GM21737 (cell line): ENCODE data around the gene PCSK7.
"Not testable (repeated sequence)": the region's sequence is repeated elsewhere in the genome, so short reads cannot be mapped to it uniquely, and the experiment has no call there.

Source experiments
- ATAC-seq: cut with Tn5 transposase; IDR thresholded peaks from one replicate; pipeline ENCODE4 v1.9.1; 2021; ENCODE audit warnings: mild to moderate bottlenecking, moderate library complexity; ENCODE audit not compliant: unreplicated experiment

Gene PCSK7

DNA sequence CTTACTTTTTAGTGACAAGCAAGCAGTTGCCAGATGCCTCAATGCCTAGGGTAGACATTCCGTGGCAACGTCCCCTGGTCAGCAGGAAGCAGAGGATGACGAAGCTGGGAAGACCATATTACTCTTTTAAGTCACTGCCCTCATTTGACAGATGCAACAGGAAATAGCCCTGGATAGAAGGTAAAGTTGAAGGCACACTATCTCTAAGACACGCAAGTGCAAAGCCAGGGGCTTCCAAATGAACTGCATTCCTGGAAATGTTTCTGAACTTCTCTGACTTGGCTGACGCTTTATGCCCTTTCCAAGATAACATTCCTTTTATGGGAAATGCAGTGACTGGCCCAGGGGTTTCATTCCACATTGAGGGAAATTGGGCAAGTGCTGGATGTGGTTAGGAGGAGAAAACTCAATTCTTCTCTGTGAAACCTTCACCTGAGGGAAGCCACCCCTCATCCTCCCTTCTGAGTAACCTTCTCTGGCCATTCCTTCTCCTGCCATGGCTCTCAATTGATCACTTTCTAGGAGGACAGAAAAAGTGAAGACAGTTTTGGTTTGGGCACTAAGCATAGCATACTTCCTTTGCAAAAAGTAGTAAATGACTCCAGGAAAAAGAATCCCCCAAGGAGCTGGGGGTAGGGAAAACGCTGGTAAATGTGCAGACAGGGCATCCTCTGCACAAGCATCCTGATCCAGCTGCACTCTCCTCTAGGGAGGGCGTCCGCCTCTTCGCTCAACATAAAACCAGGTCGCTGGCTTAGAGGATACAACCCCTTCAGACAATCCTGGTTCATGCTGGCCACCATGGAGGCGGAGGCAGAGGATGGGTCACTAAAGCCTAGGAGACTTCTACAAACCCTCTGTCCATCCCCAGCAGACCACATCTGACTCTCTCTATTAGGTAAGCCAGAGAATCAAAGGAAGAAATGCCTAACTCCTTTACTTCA, 14.5 kb downstream of the PCSK7 start:
- no peak for ATAC-seq

DNA sequence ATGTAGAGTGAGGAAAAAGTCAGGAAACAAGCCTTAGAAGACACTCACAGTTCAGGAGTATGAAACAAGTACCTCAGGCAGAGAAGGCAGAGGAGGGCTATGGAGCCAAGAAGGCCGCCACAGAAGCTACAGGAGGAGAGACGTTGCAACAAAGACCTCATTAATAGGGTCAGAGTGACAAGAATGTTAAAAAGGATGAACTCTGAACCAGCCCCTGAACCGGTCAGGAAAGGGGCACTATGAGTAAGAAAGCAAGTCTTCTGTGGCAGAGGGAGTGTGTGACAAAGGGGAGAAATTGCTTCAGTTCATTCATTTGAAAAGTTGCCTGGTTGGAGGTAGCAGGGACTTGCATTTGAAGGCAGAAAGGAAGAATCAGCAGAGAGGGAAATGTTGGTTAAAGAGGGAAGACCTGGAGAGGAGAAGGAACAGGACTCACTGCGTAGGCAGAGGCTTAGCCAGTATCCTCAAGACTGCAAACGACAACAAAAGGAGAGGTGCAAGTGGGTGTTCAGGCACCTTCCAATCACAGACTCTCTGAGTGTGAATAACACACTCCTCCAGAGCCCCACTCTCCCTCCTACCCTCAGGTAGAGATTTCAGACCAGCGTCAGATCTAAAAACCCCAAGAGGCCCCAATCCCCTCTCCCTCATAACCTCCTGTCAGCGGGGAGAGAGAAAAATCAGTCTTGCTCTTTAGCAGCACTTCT, 17.3 kb downstream of the PCSK7 start:
- no peak for ATAC-seq

DNA sequence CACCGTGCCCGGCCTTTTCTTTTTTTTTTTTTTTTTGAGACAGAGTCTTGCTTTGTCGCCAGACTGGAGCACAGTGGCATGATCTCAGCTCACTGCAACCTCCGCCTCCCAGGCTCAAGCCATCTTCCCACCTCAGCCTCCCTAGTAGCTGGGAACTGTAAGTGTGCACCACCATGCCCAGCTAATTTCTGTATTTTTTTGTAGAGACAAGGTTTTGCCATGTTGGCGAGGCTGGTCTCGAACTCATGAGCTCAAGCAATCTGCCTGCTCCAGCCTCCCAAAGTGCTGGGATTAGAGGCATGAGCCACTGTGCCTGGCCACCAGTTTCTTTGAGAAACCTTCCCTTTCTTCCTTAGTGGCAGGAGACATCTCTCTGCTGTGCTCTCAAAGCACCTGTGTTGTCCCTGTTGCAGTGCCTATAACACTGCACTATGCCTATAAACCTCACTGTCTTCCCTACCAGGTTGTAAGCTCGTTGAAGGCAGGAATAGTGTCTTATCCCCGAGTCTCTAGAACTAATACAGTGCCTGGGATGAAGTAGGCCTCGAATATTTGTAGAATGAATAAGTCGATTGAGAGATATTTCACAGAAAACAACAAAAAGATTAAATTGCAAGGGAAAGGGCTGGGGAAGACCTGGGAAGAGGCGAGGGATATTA, 19.0 kb downstream of the PCSK7 start:
- no peak for ATAC-seq

DNA sequence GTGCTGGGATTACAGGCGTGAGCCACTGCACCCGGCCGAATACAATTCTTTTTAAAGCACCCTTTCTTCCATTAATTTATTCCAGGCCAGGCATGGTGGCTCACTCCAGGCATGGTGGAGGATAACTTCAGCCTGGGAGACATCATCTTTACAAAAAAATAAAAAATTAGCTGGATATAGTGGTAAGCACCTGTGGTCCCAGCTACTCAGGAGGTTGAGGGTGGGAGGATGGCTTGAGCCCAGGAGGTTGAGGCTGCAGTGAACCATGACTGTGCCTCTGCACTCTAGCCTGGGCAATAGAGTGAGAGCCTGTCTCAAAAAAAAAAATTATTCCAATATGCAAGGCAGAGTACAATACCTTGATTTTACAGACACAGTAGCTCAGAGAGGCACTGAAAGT, 21.3 kb downstream of the PCSK7 start:
- no peak for ATAC-seq

DNA sequence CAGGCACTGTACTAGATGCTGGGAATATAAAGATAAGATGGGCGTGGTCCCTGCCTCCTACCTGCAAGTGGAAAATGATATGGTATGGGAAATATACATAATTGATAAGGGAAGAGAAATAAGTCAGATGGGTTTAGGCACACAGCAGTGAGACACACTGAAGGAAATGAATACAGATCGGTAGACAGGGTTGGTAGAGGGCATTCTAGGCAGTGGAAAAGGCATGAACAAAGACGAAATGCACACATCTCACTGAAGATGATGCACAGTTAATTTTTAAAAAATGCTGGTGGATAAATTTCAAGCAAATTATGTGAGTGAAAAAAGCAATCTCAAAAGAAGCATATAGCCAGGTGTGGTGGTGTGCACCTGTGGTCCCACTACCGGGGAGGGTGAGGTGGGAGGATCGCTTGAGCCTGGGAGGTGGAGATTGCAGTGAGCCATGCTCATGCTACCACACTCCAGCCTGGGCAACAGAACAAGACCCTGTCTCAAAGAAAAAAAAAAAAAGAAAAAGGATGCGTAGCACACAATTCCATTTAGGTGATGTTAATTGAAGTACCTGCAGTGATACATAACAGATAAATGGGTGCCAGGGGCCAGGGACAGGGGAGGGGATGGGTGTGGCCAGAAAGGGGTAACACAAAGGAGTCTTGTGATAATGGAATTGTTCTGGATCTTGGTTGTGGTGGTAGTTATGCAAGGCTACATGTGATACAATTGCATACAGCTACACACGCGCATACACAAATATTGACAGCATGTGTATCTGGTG, 22.3 kb downstream of the PCSK7 start:
- ATAC-seq: not testable (repeated sequence)

DNA sequence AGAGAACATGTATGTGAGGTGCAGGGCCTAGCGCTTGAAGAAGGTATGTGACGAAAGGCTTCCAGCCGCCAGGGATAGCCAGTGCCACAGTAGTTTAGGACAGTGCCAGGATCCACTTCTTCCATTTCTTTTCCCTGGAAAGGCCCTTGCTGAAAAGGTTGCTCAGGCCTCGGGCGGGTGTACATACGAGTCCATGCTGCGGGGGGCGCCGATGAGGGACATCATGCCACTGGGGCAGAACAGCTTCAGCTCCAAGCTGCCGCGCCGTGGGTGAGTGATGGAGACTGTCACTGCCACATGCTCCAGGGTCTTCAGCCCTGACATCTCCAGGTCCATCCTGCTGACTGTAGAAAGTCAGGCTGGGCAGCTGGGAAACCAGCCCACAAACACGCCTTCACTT, 23.2 kb downstream of the PCSK7 start:
- ATAC-seq: not testable (repeated sequence)

DNA sequence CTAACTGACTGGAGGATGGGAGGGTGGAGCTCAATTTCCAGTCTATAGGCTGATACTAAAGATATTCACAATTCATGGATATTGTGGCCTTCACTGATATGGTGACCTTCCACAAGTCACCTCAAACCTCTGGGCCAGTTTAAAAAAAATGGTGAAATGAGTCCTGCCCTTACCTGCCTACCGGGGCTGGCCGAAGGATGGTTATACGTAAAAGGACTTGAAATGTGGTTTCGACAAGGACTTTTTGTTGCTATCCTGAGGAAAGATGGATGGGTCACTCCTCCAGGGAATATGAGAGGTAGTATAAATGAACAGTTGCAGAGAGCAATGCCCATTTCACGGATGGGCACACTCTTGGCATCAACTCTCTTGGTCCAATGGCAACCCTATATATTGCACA, 24.4 kb downstream of the PCSK7 start:
- not testable (repeated sequence) for ATAC-seq

DNA sequence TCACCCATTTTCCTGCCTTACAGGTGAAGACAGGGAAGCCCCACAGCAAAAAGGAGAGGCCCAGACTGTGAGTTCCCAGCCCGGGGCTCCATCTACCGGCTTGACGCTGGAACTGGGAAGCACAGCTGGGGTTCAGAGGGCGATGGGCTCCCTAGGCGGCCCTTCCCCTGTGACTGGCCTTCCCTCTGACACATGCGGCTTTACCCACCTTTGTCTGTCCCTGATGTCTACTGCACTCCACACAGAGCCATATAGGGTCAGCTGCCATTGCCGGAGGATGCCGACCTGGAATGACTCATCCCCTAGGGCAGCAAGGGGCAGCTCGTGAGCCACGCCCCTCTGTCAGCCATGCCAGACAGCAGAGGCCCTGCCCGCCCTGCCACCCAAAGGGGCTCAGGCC, 25.0 kb downstream of the PCSK7 start:
- ATAC-seq: not testable (repeated sequence)

DNA sequence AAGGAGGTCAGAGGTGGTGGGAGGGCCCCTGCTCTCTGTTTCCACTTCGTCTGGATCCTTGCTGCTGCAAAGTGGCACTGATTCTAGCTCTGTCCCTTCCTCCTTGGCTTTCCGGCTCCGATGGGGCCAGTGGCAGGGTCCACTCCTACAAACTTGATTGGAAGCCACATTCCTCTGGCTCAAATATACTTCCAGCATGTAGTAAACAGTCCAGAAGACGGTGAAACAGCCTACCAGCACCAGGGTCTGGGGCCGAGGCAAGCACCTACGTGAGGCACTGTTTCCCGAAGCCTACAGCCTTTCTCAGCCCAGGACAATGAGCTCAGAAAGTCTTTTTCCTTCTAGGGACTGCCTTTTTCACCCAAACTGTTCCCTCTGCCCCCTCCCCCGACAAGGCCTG, 25.8 kb downstream of the PCSK7 start:
- not testable (repeated sequence) for ATAC-seq

DNA sequence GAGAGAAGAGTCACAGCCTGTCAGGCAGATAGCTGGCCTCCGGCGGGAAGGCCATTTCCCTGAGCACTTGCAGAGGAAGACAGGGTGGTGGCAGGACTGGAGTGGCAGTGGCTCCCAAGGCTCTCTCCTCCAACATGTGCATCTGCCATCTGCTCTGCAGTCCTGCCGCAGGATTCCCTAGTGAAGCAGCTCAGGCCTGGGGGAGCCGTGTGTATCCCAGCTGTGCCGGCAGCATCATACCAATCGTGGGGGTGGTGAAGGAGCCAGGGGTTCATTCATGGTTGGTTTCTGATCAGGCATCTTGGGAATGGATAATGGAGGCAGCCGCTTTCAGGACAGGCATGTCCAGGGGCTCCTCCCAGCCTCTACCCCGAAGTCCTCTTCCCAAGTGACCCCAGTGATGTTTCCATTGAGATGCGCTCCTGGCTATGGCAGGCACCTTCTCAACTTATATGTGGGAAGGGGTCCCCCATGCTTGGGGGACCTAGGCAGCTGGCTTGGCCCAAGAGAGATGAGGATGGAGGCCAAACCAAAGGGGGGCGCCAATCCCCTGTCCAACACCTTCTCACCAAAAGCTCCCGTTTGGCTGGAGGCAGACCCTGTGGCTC, 26.6 kb downstream of the PCSK7 start:
- ATAC-seq: no peak

DNA sequence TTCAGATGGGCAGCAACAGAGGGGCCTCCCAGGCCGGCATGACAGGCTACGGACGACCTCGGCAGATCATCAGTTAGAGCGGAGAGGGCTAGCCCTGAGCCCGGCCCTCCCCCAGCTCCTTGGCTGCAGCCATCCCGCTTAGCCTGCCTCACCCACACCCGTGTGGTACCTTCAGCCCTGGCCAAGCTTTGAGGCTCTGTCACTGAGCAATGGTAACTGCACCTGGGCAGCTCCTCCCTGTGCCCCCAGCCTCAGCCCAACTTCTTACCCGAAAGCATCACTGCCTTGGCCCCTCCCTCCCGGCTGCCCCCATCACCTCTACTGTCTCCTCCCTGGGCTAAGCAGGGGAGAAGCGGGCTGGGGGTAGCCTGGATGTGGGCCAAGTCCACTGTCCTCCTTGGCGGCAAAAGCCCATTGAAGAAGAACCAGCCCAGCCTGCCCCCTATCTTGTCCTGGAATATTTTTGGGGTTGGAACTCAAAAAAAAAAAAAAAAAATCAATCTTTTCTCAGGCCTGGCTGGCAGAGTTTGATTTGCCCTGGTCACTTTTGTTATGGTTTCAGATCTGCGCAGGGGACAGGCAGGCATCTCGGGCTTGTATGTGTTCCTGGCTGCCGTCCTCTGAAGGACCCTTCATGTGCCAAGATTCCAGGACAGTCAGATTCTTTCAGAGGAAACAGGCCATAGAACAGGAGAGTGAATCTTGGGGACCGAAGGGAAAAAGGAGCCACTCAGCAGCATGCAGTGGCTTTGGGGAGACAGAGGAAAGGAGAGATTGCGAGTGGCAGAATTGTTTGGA, 27.4 kb downstream of the PCSK7 start:
- no peak for ATAC-seq

DNA sequence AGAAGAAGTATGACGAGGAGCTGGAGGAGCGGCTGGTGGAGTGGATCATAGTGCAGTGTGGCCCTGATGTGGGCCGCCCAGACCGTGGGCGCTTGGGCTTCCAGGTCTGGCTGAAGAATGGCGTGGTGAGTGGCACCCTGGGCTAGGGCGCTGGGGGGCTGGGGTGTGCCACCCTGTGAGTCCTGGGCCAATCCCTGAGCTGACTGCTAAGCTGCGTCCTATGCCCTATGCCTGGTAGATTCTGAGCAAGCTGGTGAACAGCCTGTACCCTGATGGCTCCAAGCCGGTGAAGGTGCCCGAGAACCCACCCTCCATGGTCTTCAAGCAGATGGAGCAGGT, 28.8 kb downstream of the PCSK7 start:
- no peak for ATAC-seq

DNA sequence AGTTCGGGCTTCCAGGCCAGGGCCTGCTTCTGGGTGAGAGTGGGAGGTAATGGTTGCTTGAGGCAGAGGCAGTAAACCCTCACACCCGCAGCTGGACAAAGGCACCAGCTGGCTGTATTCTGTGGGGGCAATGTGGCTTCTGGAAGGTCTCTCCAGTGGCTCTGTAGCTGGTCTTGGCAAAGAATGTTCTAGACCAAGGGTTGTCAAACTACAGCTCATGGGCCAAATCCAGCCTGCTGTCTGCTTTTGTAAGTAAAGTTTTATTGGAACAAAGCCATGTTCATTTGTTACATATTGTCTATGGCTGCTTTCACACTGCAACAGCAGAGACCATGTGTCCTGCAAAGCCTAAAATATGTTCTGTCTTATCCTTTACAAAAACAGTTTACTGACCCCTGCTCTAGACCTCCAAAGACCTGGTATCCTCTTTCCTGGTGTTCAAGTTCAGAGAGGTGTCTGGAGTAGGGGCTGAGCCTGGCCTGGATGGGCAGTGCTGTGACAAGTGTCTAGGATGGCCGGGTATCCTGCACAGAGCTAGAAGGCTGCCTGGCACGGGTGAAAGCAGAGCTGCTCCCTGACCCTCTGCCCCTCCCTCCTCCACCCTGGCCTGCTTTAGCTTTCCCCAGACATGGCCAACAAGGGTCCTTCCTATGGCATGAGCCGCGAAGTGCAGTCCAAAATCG, 29.3 kb downstream of the PCSK7 start:
- no peak for ATAC-seq

DNA sequence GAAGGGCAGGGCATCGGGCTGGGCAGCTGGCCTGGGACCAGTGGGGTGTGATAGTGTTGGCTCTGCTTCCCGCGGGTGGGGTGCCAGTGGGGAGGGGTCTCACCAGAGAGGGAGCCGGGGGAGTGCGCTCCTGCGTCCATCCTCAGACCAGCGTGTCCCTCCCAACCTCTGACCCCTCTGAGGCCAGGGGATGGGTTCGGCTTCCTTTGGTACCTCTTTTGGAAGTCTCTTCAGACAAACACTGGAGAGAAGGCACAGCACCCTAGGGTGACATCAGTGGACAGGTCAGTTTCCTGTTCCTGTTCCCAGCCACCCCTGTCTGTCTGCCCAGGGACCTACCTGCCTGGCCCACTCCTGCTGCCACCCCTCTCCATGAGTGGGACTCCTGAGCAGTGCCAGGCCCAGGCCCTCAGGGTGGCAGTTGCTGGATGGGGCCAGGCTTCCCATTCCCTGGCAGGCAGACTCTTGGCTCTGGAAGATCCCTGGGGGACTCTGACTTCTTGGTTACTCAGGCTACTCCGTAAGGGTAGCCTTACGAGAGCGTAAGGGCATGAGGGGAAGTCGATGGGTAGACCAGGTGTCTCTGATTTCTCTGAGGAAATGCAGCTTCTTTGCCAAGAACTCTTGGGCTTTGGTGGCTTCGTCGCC, 30.1 kb downstream of the PCSK7 start:
- no peak for ATAC-seq

DNA sequence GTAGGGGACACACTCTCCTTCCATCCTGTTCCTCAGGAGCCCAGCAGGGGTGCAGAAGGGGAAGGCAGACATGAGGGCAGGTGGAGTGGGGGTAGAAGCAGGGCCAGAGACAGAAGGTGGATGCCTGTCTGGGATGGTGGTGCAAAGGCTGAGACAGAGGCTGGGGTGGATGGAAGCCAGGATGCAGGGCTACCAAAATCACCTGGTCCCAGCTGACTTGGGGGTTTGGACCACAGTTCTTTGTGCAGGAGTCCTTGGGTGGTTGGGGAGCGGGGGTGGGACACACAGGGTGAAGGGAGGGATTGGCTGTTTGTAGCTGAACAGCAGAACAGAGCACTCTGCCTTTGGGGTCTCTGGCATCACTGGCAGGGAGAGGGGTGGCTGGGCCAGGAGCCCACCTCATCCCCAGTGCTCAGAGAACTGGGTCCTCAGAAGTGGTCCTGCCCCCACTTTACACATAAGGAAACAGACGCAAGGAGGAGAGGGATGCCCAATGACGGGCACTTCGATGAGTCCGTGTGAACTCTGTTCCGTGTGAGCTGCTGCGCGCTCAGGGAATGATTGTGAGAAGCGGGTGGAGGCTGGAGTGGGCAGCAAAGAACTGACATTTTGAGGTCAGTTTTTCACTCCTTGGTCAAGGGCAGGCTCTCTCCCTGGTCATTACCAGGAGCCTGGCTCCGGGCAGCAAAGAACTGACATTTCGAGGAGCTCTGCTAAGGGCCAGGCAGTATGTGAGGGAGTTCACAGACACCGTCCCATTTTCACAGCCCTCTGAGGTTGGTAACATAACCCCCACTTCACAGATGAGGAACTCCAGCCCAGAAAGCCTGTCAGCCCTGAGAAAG, 30.8 kb downstream of the PCSK7 start:
- no peak for ATAC-seq

DNA sequence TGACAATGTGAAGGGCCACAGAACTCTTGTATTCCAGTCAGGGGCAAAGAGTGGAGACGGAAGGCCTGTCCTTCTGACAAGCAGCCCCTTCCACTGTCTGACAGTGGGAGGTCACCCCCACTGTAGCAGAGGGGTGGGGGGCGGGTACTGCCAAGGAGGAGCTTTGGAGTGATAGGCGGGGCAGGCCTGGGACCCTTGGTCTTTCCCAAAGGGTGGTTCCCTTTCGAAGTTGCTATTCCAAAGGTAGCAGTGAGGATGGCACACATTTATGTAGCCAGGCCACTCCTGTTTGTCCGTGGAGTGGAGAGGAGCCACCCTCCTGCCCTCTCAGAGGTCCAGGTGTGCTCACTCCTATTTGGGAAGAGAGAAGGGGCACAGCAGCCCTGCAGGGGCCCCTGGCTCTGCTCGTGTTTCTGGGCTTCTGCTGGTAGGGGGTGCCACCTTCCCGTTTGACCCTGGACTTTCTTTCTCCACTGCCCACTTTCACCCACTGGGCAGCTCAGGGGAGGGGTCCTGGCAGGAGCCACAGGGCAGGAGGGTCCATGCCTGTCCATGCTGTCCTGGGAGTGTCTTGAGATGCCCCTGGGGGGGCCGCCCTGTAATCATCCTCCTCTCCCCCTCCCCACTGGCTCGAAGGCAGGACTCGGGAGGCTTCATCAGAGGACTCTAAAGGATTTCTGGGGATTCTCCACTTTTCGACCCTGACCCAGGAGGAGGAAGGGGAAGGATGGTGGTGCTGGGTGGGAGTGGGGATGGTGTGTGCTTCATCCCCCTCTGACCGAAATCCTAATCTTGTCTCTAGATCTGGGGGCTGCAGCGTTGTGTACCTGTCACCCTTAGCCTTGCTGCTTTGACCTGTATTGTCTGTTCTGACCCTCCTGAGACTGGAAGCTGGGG, 31.7 kb downstream of the PCSK7 start:
- ATAC-seq: no peak
